Dermis lymphatic vessel endothelial cell (primary cell): ENCODE results near the gene INSIG2. TPM values are rescaled to one million over a fixed set of nuclear protein-coding genes. Genes with fewer than 3 reads are reported as not detected.

Experiments
- total RNA-seq: library from RNA; depleted of rRNA; stranded (reverse); fragments of >200 nt; gene quantifications from 2 replicates; pipeline ENCODE4 v1.2.1, GENCODE V29; 2014

The INSIG2 gene
- 18.9 and 21.9 TPM in 2 replicates for total RNA-seq

DNA sequence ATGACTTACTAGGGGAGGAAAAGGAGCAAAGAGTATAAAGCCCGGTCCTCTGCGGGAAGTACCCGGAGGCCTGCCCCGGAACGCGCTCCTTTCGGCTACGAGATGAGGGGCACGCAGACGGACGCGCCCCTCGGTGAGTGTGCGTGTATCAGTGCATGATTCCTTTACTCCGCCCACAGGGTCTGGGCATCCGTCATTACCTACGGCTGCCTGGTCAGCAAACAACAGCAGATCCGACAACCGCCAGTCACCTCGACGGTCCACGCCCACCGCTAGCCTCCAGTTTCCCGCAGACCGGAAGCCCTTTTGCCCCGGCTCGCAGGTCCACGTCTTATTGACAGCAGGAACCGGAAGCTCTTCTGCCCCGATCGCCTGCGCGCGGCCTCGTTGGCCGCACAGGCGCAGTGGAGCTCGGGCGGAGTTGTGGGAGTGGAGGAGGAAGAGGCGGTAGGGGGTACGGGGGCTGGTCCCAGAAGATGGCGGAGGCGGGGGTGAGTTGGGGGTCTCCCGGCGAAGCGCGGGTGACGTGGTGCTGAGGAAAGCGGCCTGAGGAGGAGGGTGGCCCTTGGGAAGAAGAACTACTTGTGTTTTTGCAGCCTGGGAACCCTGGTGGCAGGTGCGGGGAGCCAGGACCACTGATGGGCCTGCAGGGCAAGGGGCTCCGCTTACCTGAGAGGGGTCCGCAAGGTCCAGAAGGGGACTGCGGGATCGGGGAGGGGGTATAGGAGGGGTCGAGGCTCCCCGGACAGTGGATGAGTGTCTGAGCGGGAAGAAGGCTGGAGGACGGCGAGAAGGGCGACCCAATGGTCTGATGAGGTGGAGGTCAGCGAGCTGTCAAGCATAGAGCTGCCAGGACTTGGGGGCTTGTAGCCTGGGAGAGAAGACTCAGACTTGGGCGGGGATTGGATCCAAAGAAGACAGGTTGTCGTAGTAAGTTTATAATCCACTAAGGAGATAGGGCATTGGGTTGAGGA, at the start of gene INSIG2:
Gene INSIG2, plus strand, starts transcription at position 421 of the 974 bp plus-strand sequence. CDS start 8,086 bp downstream, outside the sequence.

Other genes starting within 250 kb of the INSIG2 start
- gene CCDC93, start 74.4 kb upstream of the INSIG2 start, total RNA-seq, result 21.5 and 26.9 TPM in 2 replicates